ENCODE measurements around the gene USP44.
"Not testable (repeated sequence)": the region's sequence is repeated elsewhere in the genome, so short reads cannot be mapped to it uniquely, and the experiment has no call there.

Gene USP44

GRCh38 chr12:95505039-95505438 is 46.2 kb downstream of the USP44 start:
- DNase-seq: no peak

- DNase-seq: no peak
Measured at GRCh38 chr12:95504140-95504539, 47.1 kb downstream of the USP44 start.

DNA sequence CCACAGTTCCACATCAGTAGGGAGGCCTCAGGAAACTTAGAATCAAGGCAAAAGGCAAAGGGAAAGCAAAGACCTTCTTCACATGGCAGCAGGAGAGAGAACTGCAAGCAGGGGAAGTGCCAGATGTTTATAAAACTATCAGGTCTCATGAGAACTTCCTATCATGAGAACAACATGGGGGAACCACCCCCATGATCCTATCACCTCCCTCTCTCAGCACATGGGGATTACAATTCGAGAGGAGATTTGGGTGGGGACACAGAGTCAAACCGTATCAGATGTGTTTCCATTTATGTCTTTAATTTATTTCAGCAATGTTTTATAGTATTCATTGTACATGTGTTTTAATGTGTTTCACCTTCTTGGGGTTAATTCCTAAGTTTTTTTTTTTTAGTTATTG is 51.5 kb downstream of the USP44 start:
- no peak for DNase-seq

- no peak for DNase-seq
Measured at GRCh38 chr12:95498968-95499367, 52.3 kb downstream of the USP44 start.

DNA sequence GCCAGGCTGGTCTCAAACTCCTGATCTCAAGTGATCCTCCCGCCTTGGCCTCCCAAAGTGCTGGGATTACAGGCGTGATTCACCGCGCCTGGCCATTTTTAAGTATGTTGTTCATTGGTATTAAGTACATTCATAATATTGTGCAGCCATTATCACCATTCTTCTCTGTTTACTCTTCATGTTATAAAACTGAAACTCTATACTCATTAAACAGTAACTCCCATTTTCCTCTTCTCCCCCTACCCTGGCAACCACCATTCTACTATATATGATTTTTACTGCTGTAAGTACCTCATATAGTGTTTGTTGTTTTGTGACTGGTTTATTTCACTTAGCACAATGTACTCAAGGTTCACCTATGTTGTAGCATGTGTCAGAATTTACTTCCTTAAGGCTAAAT is 54.2 kb downstream of the USP44 start:
- DNase-seq: no peak

GRCh38 chr12:95495433-95495832 is 55.8 kb downstream of the USP44 start:
- no peak for DNase-seq

DNA sequence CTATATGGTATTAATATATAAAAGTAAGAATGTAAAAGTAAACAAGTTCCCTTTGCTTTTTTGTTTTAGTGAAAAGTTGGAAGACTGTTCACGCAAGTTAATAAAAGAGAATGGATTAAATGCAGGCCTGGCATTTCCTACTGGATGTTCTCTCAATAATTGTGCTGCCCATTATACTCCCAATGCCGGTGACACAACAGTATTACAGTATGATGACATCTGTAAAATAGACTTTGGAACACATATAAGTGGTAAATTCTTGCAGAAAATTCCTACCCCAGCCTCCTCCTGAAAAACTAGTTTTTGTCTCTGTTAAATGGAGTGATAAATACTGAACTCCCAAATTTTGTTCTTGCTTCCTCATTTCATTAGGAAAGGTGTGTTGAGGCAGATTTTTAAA is 56.4 kb downstream of the USP44 start:
- DNase-seq: no peak

- no peak for DNase-seq
Measured at GRCh38 chr12:95492462-95492861, 58.8 kb downstream of the USP44 start.

GRCh38 chr12:95487024-95487423 is 64.3 kb downstream of the USP44 start:
- no peak for DNase-seq

DNA sequence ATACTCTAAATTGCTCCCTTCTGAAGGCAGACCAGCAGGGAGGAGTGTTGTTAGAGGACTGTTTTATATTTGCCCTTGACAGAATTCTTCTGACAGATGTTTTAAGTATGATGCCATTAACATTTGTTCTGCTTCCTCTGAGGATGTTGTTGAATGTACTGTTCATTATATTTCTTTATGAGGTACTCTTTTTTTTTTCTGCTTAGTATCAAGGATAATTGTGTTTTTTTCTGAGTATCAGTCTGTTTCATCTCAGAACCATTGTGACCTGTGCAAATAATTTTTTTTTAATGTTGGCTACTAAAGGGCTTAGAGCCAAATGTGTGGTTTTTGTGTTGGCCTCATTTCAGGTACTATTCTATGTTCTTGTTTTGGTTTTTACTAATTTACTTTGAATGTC is 66.8 kb downstream of the USP44 start:
- no peak for DNase-seq

- not testable (repeated sequence) for DNase-seq
Measured at GRCh38 chr12:95482564-95482963, 68.7 kb downstream of the USP44 start.

- no peak for DNase-seq
Measured at GRCh38 chr12:95481888-95482287, 69.4 kb downstream of the USP44 start.

DNA sequence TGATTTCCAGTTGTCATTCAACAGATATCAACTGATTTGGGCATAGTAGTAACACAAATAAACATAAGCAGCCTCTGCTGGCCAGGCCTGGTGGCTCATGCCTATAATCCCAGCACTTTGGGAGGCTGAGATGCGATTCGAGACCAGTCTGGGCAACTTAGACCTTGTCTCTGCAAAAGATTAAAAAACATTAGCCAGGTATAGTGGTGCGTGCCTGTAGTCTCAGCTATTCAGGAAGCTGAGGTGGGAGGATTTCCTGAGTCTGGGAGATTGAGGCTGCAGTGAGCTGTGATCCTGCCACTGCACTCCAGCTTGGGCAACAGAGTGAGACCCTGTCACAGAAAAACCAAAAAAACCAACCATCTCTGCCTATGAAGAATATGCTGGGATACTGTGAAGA is 70.2 kb downstream of the USP44 start:
- no peak for DNase-seq

GRCh38 chr12:95480230-95480629 is 71.0 kb downstream of the USP44 start:
- DNase-seq: no peak

- DNase-seq: no peak
Measured at GRCh38 chr12:95474660-95474958, 76.7 kb downstream of the USP44 start.

GRCh38 chr12:95473884-95474659 is 77.2 kb downstream of the USP44 start, which contains the start of gene METAP2:
Gene METAP2, plus strand, starts transcription at chr12:95474152. Its CDS starts 28 bp downstream, at chr12:95474180.
- peak; percentile 84 for DNase-seq

GRCh38 chr12:95473231-95473883 is 77.9 kb downstream of the USP44 start:
- DNase-seq: peak; percentile 9

DNA sequence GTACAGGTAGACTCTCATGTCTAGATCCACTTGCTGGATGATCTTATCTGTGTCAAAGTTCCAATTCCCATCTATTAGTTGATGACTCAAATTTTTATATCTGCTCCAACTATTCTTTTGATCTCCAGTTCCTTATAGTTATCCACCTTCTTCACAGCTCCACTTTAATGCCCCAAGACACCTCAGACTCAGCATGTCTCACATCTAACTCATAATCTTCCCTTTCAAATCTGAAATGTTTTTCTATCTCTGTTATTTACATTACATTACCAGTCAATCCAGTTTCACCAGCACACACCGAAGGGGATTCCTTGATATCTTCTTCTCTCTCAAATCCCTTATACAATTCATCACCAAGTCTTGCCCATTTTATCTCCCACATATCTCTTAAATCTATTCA is 81.0 kb downstream of the USP44 start:
- DNase-seq: no peak
